Measurements from ENCODE around the gene CDK16.

GRCh38 chrX:47174846-47175587 lies 43.5 kb upstream of the CDK16 start:
- TF ChIP-seq BHLHE40 (IDR thresholded peaks at IDR 0.05; ENCODE audit: borderline replicate concordance) (no peak), CTBP1 (IDR thresholded peaks at IDR 0.05; ENCODE audit: borderline replicate concordance) (no peak), SUZ12 (IDR thresholded peaks at IDR 0.05) (no peak), ARNT (IDR thresholded peaks at IDR 0.05) (no peak), L3MBTL2 (conservative IDR thresholded peaks at IDR 0.05) (no peak), SP1 (IDR thresholded peaks at IDR 0.05) (no peak)

Data from HEK293T (cell line).